Mononuclear cell (primary cell): ENCODE measurements around the gene CTBP1. TPM values are rescaled to one million over a fixed set of nuclear protein-coding genes. Genes with fewer than 3 reads are reported as not detected.

ENCODE experiments used
- total RNA-seq: library from RNA; depleted of rRNA; stranded (reverse); fragments of >200 nt; gene quantifications from one replicate; pipeline ENCODE4 v1.2.3, GENCODE V29; 2012

Gene CTBP1
- total RNA-seq, 1 donor = 125 TPM

Other genes with a start within 250 kb of the CTBP1 start
- gene FGFRL1, start 237.5 kb downstream of the CTBP1 start, total RNA-seq = 5.8 TPM
- gene RNF212, start 135.6 kb downstream of the CTBP1 start, total RNA-seq = 3.1 TPM
- gene SPON2, start 76.5 kb downstream of the CTBP1 start, total RNA-seq = 25.5 TPM
- gene MAEA, start 40.8 kb upstream of the CTBP1 start, total RNA-seq = 33.8 TPM
- gene UVSSA, start 98.1 kb upstream of the CTBP1 start, total RNA-seq = 16.0 TPM
- not detected for gene NKX1-1, start 157.3 kb upstream of the CTBP1 start, total RNA-seq